Measurements from ENCODE around the gene TMEM184A.
A peak's percentile ranks its signal among the peaks of the same experiment; 100 is the strongest.

The TMEM184A gene

DNA sequence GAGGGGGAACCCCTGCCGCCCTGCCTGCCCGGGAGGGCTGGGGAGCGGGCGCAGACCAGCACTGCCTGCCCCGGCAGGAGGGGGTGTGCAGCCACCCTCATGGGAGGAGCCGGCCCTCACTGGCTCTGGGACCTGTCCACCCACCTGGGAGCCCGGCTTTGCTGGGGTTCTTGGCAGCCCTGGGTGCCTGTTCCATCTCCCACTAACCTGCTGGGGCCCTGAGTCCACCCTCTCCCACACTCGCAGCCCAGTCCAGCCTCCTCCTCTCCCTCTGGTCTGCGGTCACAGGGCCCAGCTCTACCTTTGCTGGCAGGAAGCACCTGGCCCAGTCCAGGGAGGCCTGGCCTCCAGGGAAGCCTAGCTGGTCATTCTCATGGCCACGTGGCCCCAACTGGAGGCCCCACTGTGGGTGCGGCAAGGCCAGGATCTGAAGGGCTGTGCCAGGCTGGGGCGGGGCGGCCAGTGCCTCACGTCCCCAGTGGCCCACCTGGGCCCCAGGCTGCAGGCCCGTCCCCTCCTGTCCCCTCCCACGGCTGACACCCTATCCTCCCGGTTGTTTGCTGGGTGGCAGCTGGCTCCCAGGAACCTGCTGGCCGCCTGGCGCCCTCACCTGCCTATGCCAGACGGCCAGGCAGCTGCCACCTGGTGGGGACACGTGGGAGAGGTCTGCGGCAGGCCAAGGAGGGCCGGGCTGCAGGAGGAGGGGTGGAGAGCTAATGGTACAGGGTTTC, at the start of gene TMEM184A:
Gene TMEM184A (minus strand): TSS at position 393 of the 731 bp plus-strand sequence. CDS start 721 bp downstream, outside the sequence.
- FAIRE-seq = peak; percentile 24
- peak; percentile 73 for DNase-seq (ENCODE audit: low spot score)

GRCh38 chr7:1604383-1604782, 48.4 kb upstream of the TMEM184A start:
- FAIRE-seq (no peak), DNase-seq (ENCODE audit: low spot score) (no peak)

DNA sequence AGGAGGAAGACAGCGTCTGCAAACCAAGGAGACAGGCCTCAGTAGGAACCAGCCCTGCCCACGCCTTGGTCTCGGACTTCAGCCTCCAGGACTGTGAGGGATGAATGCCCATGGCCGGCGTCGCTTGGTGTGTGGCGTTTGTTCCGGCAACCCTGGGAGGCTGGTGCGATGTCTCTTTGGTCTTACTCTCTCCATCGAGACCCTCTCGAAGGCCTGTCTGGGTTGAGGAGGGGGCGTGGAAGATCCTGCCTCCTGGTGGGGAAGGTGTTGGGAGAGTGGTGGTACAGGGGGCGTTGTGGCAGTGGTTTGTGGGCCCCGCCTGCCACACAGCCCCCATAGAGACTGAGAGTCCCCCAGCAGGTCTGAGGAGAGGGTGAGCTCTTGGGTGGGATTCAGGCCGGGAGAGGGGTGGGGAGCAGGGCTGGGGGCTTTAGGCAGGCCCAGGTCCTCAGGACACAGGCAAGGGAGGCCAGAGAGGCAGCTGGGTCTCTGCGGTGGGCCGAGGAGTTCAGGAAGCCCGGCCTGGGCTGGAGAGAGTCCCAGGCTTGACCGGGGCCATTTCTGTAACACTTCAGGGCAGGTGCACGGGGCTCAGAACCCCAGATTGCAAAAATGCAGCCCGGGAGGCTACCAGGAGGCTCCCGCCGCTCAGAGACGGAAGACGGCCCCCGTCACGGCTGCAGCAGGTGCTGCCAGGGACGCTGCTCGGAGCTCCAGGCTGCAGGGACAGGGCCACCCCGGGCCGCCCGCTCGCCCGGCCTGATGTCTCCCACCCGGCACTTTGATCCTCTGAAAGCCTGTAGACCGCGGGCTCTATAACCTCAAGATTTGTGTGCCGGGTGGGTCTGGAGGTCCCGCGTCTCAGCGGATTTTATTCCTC, 47.6 kb upstream of the TMEM184A start:
- DNase-seq (ENCODE audit: low spot score) = no peak
- no peak for FAIRE-seq

DNA sequence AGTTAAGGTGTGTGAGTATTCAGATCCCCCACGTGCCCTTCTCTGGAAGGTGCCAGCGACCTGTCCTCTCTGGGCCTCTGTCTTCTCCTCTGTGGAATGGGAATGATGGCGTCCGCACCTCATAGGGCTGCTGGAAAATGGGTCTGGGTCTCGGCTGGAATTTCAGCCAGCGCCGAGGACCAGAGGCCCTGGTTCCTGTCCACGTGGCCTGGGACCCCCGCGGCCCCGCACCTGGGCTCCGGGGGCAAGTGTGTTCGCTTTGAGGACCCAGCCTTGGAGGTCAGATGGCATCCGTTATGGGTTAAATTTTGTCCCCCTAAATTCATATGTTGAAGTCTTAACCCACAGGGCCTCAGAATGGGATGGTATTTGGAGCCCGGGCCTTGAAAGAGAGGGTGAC, 46.4 kb upstream of the TMEM184A start:
- no peak for FAIRE-seq
- no peak for DNase-seq (ENCODE audit: low spot score)

GRCh38 chr7:1601956-1602355, 46.0 kb upstream of the TMEM184A start:
- FAIRE-seq (no peak), DNase-seq (ENCODE audit: low spot score) (no peak)

DNA sequence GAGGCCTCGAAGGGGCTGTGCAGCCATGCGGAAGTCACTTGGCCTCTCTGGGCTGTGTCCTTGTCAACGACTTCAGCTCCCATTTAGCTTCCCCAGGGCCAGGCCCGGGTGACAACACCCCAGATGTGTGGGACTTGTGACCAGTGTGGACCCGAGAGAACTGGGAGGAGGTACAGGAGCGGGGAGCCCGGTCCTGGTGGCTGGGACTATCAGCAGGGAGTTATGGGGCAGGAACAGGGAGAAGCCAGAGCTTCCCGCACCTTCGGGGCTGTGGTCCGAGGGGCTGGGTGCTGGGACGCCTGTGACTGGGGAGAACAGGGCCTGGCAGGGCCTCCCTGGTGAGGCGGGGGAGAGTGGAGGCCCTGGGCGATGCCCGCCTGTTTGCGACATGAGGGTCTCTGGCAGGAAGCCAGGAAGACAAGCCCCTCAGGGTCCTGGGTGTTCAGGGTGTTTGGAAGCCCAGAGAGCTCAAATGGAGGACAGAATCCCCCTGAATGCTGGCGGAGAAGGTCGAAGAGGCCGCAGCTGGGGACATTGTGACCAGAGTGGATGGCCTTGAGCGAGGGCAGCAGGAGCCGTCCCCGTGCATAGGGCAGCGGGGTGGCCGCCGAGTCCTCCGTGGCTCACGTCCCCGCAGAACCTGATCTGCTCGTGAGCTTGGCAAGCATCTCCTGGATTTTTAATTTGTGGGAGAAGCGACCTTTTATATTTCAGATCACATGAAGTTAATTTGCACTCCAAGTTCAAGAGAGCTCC, 43.8 kb upstream of the TMEM184A start:
- FAIRE-seq (no peak), DNase-seq (ENCODE audit: low spot score) (no peak)

DNA sequence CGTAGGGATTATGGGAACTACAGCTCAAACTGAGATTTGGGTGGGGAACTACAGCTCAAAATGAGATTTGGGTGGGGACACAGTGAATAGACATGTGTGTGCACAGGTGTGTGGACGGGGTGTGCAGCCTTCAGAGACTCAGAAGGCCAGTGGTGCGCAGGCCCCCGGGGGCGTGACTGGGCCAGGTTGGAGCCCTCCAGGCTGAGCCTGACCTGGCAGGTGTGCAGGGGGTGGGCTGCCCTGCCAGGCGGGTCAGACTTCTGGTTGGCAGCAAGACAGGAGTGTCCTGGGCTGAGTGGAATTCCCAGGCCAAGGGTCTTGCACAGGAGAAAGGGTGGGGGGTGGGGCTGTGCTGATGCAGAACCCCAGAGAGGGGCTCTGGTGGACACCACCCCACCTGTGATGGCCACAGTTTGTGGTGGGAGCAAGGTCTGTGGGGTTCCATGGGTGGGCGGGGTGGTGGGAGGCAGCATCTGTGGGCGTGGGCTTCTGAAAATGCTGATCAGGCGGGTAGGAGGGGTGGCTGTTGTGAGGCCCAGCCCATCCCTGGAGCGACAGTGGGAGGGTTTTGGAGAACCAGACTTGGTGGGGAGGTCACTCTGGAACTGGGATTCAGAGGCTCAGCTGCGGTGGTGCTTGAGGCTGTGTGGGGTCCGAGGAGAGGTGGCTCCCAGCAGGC, 43.1 kb upstream of the TMEM184A start:
- FAIRE-seq (no peak), DNase-seq (ENCODE audit: low spot score) (no peak)

- no peak for DNase-seq (ENCODE audit: low spot score)
- FAIRE-seq = no peak
Measured at GRCh38 chr7:1598286-1598685, 42.3 kb upstream of the TMEM184A start.

DNA sequence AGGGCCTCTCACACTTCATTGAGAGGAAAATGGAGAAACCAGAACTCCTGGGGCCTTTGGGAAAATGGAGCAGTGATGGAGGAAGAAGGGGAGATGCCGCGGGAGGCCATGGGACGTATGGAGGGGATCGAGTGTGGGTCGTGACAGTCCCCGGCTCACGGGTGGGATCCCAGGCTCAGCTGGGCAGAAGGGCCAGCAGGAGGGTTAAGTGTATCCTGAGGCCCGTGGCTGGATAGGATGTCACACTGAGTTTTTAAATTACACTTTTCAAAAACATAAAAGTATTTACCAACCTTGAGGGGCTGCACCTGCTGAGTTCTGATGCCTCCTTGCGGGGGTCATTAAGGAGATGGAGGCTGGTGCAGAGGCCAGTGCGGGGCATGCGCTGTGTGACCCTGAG, 41.8 kb upstream of the TMEM184A start:
- DNase-seq (ENCODE audit: low spot score) = no peak
- no peak for FAIRE-seq

DNA sequence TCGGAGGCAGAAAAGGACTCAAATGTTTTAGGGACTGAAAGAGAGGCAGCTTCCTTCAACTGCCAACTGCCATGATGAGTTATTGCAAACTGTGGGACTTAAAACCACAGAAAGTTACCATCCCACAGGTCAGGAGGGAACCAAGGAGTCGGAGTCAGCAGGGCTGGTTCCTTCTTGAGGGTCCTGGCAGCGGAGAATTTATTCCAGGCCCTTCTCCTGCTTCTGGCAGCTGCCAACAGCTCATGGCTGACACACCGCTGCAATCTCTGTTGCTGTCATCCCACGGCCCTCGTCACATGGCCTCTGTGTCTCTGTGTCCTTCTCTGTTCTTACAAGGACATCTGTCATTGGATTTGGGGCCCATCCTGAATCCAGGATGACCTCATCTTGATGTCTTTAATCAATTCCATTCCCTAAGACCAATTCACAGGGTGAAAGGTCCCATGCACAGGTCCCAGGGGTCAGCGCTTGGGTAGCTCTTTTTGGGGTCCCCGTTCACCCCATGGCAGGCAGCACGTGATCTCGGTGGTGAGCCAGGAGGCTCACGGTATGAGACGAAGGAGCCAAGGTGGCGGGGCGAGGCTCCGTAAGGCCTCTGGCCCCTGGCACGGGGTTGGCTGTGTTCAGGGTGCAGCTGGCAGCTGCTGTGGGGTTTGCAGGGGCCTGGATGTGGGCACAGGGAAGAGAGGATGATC, 41.2 kb upstream of the TMEM184A start:
- no peak for FAIRE-seq
- DNase-seq (ENCODE audit: low spot score) = no peak

GRCh38 chr7:1596181-1597043, 40.4 kb upstream of the TMEM184A start:
- FAIRE-seq = no peak
- no peak for DNase-seq (ENCODE audit: low spot score)

DNA sequence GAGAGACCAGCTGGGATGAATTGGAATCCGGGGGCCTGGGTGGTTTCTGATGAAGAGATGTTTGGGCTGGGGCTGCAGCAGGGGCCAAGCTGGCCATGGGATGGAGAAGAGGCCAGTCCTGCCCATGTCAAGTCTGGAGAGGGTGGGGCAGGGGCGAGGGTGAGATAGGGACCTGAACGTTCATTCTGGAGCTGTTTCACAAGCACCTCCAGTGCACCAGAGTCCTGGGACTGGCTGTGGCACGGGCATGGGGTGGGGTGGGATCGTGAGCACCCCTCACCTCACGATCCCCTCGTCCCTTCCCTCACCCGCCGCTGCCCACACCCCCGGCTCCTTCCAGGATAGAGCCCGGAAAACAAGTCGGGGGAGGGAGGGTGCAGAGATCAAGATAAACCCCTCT, 39.6 kb upstream of the TMEM184A start:
- no peak for FAIRE-seq
- no peak for DNase-seq (ENCODE audit: low spot score)

GRCh38 chr7:1595027-1595426, 39.0 kb upstream of the TMEM184A start:
- no peak for DNase-seq (ENCODE audit: low spot score)
- no peak for FAIRE-seq

GRCh38 chr7:1593904-1594421, 38.0 kb upstream of the TMEM184A start:
- DNase-seq (ENCODE audit: low spot score) = no peak
- no peak for FAIRE-seq

GRCh38 chr7:1593091-1593866, 37.3 kb upstream of the TMEM184A start:
- FAIRE-seq = no peak
- DNase-seq (ENCODE audit: low spot score) = no peak

- DNase-seq (ENCODE audit: low spot score) = no peak
- FAIRE-seq = no peak
Measured at GRCh38 chr7:1592299-1592871, 36.4 kb upstream of the TMEM184A start.

GRCh38 chr7:1591876-1592275, 35.9 kb upstream of the TMEM184A start:
- DNase-seq (ENCODE audit: low spot score) (no peak), FAIRE-seq (no peak)

DNA sequence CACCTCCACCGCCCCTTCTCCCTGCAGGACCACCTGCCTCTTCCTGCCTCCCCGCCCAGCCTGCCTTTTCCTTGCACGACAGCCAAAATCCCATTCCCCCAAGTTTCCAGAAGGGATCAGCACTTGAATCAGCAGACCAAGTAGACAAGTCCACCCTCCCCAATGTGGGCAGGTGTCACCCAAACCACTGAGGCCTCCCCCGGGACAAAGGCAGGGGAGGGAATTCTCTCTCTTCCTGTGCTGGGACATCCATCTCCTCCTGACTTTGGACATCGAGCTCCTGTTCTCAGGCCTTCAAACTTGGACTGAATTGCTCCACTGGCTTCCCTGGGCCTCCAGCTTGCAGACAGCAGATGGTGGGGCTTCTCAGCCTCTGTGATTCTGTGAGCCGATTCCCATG, 35.4 kb upstream of the TMEM184A start:
- DNase-seq (ENCODE audit: low spot score) (no peak), FAIRE-seq (no peak)
